Thyroid gland (tissue), 4 donors: Measurements from ENCODE around the gene FBXL7.

Experiments
- POLR2A ChIP-seq, 2 donors: fragments of 450-650 bp; IDR thresholded peaks; one replicate each; pipeline ENCODE4 v1.6.1; 2017; ENCODE audit warnings: antibody characterized with exemption in 2 of 2, mild to moderate bottlenecking in 2 of 2, moderate library complexity in 1 of 2
- TF ChIP-seq, protein P1 (sequence below), 6 experiments: fragments of 200-600 bp in 3 of 6; fragments of 450-650 bp in 3 of 6; sonication (generic) in 3 of 6; IDR thresholded peaks; one replicate each; pipeline ENCODE4 v1.5.1; 2016 to 2019; ENCODE audit warnings: antibody characterized with exemption in 6 of 6, mild to moderate bottlenecking in 2 of 6, inconsistent platforms in 1 of 6, moderate library complexity in 1 of 6

DNA sequence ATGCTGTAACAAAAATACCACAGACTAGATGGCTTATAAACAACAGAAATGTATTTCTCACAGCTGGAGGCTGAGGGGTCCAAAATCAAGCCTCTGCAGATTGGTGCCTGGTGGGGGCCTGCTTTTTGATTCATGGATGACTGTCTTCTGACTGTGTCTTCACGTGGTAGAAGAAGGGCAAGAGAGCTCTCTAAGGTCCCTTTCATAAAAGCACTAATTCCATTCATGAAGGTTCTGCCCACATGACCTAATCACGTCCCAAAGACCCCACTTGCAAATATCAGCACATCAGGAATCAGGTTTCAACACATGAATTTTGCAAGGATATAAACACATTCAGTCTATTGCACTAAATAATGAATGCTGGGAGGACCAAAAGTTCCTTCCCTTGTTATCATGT is 401.2 kb downstream of the FBXL7 start:
- TF ChIP-seq, protein P1, sequence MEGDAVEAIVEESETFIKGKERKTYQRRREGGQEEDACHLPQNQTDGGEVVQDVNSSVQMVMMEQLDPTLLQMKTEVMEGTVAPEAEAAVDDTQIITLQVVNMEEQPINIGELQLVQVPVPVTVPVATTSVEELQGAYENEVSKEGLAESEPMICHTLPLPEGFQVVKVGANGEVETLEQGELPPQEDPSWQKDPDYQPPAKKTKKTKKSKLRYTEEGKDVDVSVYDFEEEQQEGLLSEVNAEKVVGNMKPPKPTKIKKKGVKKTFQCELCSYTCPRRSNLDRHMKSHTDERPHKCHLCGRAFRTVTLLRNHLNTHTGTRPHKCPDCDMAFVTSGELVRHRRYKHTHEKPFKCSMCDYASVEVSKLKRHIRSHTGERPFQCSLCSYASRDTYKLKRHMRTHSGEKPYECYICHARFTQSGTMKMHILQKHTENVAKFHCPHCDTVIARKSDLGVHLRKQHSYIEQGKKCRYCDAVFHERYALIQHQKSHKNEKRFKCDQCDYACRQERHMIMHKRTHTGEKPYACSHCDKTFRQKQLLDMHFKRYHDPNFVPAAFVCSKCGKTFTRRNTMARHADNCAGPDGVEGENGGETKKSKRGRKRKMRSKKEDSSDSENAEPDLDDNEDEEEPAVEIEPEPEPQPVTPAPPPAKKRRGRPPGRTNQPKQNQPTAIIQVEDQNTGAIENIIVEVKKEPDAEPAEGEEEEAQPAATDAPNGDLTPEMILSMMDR (IDR thresholded peaks at IDR 0.05), result no peak
- no peak for TF ChIP-seq POLR2A (IDR thresholded peaks at IDR 0.05)
